ENCODE measurements around the gene GALNT8.

The GALNT8 gene

DNA sequence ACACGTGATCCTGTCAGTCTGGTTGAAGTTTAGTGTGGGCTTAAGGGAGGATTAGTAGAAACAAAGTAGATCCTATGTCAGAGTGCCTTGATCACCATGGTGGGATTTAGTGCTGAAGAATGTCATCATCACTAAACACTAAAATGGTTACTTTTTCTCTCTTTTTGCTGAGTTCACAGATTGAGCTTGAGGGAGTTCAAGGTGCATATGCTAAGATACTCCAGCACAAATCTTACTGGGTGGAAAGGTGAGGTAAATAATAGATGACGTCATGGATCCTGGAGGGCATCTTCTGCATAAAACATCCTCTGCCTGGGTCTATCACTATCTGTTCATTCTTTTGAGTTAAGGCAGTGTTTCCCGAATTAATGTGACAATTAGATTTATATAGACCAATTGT is 4.9 kb downstream of the GALNT8 start:
- TF ChIP-seq POLR2AphosphoS5 (IDR thresholded peaks at IDR 0.05; ENCODE audit: low read depth, low read length) (no peak), FOXP2 (optimal IDR thresholded peaks at IDR 0.05; ENCODE audit: borderline replicate concordance, extremely low read depth, extremely low read length, insufficient read depth) (no peak), SIN3A (IDR thresholded peaks at IDR 0.05; ENCODE audit: borderline replicate concordance, insufficient read depth, low read length) (no peak), REST (IDR thresholded peaks at IDR 0.05; ENCODE audit: insufficient read depth in 1 of 2, low read depth in 2 of 2, low read length in 2 of 2) (no peak), TAF1 (IDR thresholded peaks at IDR 0.05; ENCODE audit: borderline replicate concordance, insufficient read depth, low read length) (no peak)

GRCh38 chr12:4734625-4735340 is 14.6 kb downstream of the GALNT8 start:
- TF ChIP-seq SIN3A (IDR thresholded peaks at IDR 0.05; ENCODE audit: borderline replicate concordance, insufficient read depth, low read length) (no peak), REST (IDR thresholded peaks at IDR 0.05; ENCODE audit: insufficient read depth in 1 of 2, low read depth in 2 of 2, low read length in 2 of 2) (no peak), TAF1 (IDR thresholded peaks at IDR 0.05; ENCODE audit: borderline replicate concordance, insufficient read depth, low read length) (no peak), POLR2AphosphoS5 (IDR thresholded peaks at IDR 0.05; ENCODE audit: low read depth, low read length) (no peak), FOXP2 (optimal IDR thresholded peaks at IDR 0.05; ENCODE audit: borderline replicate concordance, extremely low read depth, extremely low read length, insufficient read depth) (no peak)

- TF ChIP-seq REST (IDR thresholded peaks at IDR 0.05; ENCODE audit: insufficient read depth in 1 of 2, low read depth in 2 of 2, low read length in 2 of 2) (no peak), POLR2AphosphoS5 (IDR thresholded peaks at IDR 0.05; ENCODE audit: low read depth, low read length) (no peak), FOXP2 (optimal IDR thresholded peaks at IDR 0.05; ENCODE audit: borderline replicate concordance, extremely low read depth, extremely low read length, insufficient read depth) (no peak), SIN3A (IDR thresholded peaks at IDR 0.05; ENCODE audit: borderline replicate concordance, insufficient read depth, low read length) (no peak), TAF1 (IDR thresholded peaks at IDR 0.05; ENCODE audit: borderline replicate concordance, insufficient read depth, low read length) (no peak)
These were observed 15.9 kb downstream of the GALNT8 start for GRCh38 chr12:4736091-4736490.

DNA sequence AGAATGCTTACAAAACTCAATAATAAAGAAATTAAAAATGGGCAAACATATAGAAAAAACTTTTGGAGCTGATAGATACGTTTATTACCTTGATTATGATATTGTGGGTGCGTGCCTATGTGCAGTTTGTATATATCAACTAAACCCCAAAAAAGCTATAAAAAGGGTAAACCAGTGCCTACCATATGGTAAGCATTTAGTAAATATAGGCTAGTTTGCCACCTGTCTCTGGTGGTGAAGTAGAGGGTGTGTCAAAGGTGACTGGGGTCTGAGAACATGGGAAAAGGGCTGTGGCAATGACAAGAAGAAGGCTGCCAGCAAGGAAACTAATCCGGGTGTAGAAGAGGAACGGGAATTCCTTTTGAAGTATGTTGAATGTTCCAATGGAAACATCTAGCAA is 18.3 kb downstream of the GALNT8 start:
- TF ChIP-seq SIN3A (IDR thresholded peaks at IDR 0.05; ENCODE audit: borderline replicate concordance, insufficient read depth, low read length) (no peak), FOXP2 (optimal IDR thresholded peaks at IDR 0.05; ENCODE audit: borderline replicate concordance, extremely low read depth, extremely low read length, insufficient read depth) (no peak), POLR2AphosphoS5 (IDR thresholded peaks at IDR 0.05; ENCODE audit: low read depth, low read length) (no peak), REST (IDR thresholded peaks at IDR 0.05; ENCODE audit: insufficient read depth in 1 of 2, low read depth in 2 of 2, low read length in 2 of 2) (no peak), TAF1 (IDR thresholded peaks at IDR 0.05; ENCODE audit: borderline replicate concordance, insufficient read depth, low read length) (no peak)

Measured in PFSK-1 (cell line).